Stimulated activated CD8-positive, alpha-beta memory T cell treated with anti-CD3 and anti-CD28 coated beads, Interleukin-15, amount 100 ng/mL, for 4 hours (primary cell): Measurements from ENCODE around the gene ITSN2.

ENCODE experiments used
- DNase-seq, 2 donors: peaks; one replicate each; pipeline ENCODE4 v3.0.0-alpha.2; 2020; ENCODE audit warnings: low read depth in 2 of 2

The ITSN2 gene

DNA sequence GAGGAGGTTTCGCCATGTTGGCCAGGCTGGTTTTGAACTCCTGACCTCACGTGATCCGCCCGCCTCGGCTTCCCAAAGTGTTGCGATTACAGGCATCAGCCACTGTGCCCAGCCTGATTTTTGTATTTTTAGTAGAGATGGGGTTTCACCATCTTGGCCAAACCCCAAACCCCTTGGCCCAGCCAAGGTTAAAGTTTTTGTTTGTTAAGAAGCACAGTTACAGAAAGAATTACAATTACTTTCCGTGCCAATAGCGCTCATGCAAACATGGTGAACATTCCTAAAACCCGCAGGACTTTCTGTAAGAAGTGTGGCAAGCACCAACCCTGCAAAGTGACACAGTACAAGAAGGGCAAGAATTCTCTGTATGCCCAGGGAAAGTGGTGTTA is 26.1 kb downstream of the ITSN2 start:
- DNase-seq, result no peak

DNA sequence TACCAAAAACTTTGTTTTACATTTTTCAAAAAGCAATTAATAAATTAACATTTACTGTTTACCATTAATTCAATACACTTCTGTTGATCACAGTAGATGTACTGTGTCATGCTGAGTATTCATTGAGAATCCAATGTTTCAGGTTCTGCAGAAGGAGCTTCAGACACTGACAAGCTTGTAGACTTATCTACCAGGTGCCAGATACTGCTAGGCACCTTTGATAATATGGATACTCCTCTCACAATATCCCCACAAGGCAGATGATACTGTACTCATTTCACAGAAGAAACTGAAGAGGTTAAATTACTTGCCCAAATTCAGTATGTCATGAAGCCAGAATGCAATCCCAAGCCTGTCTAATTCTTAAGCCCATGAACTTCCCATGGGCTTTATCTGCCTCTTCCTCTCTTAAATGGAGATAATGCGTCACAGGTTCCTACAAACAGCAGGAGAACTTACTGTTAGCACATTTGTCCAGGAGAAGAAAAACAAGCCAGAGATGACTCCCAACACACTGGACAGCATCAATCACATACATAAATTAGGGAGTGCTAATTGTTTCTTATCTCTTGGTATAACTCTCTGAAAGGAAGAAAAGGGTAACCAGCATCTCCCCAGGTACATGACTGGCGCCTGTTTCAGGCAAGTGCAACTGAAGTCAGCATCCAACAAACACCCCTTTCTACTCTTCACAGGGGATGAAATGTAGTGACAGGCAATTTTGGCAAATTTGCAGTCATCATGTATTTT is 27.4 kb downstream of the ITSN2 start:
- no peak for DNase-seq

DNA sequence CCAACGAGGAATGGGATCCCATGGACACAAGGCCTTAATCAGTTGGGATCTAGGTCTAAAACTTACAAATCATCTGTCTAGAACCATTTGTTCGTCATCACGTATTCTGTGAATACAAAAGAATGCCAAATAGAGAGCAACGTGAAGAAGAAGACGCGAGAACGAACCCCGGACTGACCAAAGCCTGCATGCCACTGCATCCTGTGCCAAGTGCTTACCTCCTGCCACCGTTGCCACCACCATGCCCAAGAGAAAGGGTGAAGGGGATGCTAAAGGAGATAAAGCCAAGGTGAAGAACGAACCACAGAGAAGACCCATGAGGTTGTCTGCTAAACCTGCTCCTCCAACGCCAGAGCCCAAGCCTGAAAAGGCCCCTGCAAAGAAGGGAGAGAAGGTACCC is 30.2 kb downstream of the ITSN2 start:
- DNase-seq, result no peak

DNA sequence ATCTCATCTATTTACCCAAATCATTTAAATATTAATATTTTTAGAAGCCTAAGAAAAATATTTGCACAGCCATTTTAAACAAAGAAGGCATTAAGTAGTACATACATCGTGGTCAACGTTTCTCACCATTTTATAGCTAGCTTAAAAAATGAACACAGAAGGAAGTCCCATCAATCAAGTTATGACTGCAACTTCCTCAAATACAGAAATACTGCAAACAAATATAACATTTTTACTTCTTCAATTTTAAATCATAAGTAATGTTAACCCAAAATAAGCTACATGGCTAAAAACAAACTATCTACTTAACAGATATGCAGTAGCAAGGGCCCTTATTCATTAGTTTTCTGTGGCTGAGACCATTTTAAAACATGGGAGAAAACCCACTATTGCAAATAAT is 30.6 kb downstream of the ITSN2 start:
- no peak for DNase-seq

DNA sequence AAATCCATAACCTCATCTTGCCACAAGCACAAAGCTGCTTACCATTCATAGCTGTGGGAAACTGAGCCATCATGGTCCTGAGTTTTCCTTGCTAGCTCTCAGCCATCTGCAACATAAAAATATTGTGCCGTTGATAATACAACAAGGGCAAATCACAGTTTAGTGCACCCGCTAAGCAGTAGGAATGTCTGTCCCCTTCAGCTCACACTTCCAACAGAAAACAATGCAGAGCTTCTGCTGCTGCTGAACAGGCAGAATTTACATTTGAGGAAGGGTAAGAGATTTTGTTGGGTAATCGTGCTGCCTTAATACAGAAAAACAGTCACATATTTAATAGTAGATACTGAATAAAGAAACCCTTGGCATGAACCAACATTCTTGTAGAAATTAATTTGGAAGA is 32.3 kb downstream of the ITSN2 start:
- DNase-seq, result no peak

DNA sequence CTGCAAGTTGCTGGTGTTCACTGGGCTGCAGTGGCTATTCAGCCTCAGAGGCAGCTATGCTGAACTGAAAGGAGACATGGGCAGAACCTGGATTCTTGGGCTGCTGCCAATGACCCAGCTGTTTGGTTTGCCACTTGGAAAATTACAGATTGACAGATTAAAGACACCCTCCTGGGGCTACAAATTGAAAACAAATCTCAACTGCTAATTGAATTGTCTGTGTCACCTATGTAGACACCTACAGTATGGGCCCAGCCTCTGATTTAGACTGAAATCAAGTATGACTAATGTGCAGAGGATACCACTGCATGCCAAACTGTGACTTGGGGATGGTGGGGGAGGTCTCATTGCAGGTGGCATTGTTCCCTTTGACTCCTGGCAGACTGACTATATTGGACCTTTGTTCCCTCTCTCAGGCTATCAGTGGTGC is 42.8 kb downstream of the ITSN2 start:
- no peak for DNase-seq

DNA sequence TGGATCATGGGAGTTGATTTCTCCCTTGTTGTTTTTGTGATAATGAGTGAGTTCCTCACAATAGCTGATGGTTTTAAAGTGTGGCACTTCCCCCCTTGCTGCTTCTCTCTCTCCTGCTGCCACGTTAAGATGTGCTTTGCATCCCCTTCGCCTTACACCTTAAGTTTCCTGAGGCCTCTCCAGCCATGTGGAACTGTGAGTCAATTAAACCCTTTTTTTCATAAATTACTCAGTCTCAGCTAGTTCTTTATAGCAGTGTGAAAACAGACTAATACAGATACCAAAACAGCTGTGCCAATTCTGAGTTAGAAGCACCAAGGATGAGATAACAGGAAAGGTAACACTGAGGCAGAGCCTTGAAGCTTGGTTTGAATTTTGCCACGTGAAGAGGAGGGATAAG is 44.7 kb downstream of the ITSN2 start:
- DNase-seq, result no peak

DNA sequence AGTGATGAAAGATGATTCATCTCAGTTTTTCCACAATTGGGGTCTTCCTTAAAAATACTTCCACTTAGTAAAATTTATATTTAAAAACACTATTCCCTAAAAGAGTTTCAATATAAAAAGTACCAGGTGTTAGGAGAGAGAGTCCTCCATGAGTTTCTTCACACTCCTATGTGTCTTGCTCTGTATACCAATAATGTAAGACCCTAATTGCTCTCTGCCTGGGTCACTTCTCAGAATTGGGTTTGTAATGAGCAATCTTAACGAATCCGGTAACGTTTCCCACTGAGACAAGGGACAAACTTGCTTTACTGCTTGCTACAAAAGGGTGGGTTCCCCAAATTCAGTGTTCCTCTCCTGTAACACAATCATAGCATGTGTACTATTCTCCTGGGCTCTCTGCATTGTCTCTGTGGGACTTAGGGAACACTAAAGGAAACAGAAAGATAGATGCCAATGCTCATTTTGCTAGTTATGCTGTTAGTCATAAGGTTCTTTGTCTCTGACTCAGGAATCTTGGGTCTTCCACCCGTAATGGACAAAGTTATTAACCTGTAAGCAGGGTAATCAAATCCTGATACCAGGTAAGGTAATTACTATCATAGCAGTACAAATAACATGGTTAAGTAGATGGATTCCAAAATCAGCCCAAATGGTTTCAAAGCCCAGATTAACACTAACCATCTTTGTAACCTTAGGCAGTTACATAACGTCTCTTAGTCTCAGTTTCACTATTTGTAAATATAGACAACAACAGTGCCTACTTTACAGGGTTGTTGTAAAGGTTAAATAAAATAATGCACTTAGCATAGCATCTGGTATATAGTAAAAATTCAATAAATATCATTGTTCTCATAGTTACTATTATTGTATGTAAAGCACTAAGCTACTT is 46.3 kb downstream of the ITSN2 start:
- DNase-seq, result no peak

DNA sequence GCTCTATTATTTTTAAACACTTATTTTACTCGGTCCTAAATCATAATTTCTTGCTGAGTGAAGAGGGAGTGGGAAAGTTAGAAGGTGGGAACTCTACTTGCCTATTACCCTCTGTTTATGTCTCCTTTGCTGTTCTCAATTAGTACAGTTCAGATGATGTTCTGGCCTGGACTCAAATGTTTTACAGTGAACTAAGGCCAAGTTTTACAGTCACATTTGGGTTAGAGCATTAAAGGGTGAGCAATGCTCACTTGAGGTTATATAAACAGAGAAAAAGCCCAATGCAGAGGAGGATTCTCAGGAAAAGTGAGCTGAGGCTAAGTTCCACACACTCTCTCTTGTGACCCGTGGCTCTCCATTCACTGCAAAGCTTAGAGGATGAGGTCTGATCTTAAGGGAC is 52.4 kb downstream of the ITSN2 start:
- no peak for DNase-seq

DNA sequence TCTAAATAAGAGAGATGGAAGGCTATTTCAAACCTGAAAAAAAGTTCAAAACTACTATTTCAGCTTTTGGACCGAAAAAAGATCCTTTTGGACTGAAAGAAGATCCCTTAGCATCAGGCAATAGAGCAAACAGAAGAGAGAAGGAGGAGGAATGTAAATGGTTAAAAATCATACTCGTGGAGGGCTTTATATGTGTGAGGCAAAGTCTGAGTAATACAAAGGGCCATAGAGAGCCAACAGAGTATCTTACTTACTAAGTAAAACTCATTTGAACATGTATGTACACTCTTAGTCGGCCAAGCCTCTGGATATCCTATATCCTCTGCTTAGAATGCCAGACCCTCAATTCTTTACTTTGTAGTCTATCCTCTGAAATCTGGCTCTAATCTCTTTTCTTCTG is 55.7 kb downstream of the ITSN2 start:
- DNase-seq, result no peak

DNA sequence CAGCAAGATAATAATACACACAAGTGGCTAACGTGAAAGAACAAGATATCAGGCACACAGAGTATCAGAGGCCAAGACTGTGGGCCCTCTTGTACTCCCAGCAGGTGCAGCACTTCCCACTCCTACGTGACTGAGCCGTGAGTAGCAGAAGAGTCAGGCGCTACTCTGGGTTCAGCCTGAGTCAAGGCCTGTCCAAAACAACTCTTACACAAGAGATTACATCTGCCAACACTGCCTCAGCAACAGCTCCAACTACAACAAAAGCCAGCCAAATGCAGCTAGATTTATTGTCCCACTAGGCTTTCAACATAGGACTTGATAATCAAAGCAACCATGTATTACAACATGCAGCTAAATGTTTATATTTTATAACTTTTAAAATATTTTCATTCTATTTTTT is 56.2 kb downstream of the ITSN2 start:
- DNase-seq, result no peak

DNA sequence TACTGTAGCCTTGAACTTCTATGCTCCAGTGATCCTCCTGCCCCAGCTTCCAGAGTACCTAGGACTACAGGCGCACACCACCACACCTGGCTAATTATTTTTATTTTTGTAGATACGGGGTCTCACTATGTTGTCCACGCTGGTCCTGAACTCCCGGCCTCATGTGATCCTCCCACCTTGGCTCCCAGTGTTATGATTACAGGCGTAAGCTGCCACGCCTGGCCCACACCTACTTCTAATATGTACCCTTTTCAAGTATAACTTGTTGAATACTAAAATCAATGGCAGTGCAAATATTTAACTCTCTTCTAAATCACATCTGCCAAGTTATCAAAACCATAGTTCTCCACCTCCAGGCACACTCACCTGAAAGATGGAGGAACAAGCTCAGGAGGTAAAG is 58.7 kb downstream of the ITSN2 start:
- no peak for DNase-seq

DNA sequence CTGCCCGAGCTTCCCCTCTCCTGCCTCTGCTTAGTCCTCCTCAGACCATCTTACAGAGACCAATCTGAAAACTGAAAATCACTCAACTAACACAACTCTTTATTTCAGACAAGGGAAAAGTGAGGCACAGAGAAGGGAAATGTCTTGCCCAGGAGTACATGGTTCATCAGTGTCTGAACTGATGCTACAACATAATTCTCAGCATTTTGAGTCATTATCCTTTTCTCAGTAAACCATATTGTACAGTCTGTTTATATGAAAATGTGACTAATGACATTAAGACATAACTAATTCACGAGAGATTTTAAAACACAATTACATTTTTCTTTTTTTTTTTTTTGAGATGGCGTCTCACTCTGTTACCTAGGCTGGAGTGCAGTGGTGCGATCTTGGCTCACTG is 62.7 kb downstream of the ITSN2 start:
- DNase-seq, result no peak

DNA sequence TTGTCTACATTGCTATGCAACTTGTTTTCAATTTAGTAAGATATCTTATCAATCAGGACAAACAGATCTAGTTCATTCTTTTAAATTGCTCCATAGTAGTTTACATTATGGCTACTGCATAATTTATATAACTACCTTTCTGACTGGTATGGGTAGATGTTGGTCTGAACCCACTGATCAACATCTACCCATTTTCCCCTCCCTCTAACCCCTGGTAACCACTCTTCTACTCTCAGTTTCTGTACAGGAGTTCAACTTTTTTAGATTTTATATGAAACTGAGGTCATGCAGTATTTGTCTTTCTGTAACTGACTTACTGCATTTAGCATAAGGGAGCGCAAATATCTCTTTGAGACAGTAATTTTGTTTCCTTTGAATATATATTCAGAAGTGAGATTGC is 73.2 kb downstream of the ITSN2 start:
- DNase-seq, result no peak

DNA sequence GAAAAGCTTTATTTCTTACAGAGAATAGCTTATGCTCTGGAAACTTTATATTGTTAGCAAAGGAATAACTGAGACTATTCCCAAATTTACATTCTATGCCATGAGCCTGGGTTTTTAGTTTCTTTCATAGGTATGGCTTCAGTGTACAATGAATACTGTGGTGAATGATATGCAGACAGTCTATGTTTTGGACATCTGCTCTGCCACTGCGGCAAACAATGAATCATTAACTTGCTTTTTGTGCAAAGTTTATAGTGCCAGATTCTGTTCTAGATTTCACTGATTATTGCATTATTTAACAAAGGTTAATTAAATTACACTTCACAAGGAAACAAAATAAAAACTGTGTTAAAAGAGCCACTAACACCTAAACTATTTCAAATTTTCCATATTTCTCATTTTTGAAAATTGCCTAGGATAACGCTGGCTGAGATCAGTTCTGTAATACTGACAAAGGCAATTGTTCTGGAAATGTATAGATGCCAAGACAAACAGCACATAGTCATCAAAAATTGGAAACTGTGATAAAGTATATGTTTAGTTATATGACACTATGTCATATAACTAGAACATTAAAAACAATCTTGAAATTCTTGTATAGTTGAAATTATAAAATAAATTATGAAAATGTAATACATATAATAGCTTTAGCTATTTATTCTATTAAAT is 74.7 kb downstream of the ITSN2 start:
- no peak for DNase-seq

DNA sequence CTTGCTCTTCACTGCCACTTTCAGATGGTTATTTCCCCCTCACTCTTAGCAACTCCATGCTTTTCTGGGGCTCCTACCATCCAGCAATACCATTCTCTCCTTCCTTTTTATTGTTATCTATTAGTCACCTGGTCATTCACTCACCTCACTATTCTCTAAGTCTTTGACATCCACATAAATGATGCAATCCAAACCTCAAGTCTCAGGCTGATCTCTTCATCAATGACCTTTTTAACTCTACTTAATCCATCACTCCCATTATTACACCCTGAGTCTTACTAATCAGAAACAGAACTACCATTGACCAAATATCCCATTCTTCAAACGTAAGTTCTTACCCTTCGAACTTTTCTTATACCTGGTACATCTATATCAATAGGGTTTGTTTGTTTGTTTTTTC is 79.7 kb downstream of the ITSN2 start:
- DNase-seq, result no peak

DNA sequence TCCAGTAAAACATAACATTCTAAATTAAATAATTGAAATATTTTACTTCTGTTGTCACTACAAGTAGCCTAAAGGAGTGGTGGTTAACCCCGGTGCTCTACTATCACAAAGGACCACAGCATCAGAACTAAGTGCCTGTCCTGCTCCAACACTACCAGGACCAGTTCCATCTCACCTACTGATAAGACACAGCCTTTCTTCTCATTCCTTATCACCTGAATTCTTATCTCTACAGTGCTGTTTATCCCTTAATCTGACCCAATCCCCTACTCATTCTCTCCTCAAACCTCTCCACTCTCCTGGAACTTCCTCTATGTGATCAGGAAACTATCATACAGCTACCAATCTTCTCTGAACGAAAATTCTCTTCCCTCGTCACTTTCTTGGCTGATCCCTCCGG is 80.2 kb downstream of the ITSN2 start:
- no peak for DNase-seq

DNA sequence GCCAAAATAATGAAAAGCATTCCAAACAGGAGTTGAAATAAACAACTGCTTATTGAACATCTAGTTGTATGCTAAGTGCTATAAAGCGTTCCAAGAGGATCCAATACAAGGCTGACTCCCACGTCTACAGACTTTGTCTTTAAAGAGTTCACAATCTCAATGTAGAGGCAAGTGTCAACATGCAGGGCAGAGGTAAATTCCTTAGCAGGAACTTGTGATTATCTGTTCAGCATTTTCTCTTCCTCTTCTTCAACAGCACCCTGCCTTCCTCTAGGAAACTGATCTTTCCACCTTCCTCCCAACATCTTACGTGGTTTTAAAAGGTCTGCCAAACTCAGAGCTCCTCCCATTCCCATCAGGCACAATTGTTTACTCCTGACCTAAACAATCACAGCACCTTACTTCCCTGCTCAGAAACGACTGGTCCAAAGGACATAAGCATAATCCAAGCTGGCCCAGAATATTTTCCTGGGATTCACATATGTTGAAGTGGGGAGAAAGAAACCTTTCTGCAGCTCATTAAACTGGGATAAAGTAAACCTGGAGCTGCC is 83.9 kb downstream of the ITSN2 start:
- DNase-seq, result no peak

DNA sequence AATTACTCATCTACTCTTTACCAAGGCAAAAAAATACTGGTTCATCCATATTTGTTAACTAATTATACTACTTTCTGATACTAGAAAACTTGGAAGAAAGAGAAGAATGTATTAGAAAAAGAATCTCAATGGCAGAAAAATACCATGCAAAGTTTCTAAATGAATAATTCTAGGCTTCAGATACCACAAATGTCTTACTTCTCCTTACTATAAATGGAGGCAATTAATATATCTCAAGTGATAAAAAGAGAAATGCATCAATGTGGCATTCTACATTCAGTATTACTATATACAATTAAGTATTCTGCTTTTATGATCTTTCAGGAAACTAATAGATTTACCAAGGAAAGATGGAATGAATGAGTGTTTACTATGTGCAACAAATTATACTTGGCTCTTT is 85.5 kb downstream of the ITSN2 start:
- DNase-seq, result no peak

DNA sequence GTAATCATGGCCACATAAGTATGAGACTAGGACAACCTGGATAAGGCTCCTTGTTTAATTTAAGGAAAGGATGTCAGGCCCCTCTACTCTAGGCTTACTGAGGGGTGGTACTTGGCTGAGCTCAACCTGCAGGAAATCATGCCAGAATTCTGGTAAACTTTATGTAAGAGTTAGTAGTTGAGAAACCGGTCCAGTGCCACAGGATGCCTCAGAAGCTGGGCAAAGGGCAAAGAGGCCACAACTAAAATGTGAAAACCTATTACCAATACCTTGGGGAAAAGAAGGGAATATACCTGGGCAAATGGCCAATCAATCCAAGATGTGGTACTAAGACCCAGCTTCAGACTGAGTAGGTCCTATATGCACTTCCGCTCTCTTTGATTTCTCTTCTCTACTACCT is 86.7 kb downstream of the ITSN2 start:
- no peak for DNase-seq

DNA sequence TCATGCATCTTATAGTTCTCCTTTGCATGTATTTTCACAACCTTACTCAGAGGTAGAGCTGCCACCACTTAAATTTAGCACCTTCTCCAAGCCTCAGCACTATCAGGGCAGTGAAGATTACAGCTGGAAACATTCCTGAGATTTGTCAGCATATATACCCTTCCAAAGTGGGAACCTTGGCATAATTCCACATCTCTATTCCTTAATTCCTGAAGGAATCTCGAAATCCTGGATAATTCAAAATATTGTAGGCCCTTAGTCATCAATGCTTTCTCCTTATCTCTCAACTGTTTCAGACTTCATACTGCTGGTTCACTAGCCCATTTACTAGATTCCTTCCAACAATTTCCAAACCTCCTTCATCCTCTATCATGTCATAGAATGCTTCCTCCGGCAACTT is 87.4 kb downstream of the ITSN2 start:
- DNase-seq, result no peak

DNA sequence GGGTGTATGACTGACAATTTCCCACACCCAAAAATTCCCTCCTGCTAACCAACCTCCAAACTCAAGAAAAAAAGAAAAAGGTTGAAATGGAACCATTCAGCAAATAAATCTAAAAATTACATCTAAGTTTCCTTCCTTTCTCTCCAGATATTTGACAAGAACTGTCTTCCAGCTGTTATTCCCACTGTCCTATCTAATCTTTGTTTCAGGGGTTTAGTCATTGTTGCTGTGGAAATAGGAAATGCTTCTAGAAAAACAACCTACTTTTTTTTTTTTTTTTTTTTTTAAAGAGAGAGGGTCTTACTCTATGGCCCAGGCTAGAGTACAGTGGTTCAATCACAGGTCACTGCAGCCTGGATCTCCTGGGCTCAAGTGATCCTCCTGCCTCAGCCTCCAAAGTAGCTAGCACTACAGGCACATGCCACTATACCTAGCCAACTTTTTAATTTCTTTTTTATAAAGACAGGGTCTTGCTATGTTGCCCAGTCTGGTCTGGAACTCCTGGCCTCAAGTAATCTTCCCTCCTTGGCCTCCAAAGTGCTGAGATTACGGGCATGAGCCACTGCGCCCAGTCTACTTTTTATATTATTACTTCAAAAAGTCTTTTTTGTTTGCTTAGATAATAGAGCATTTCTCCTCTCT is 88.1 kb downstream of the ITSN2 start:
- DNase-seq, result no peak
